Middle frontal gyrus (tissue), 1 donor: ENCODE data around the gene PPP2R2C.

Source experiments
- DNase-seq: peaks from one replicate; pipeline ENCODE4 v3.0.0-alpha.2; 2015; ENCODE audit warnings: low spot score; ENCODE audit errors: extremely low spot score

The PPP2R2C gene

GRCh38 chr4:6367371-6367851, 105.0 kb downstream of the PPP2R2C start:
- DNase-seq = no peak

GRCh38 chr4:6366581-6366980, 105.8 kb downstream of the PPP2R2C start:
- DNase-seq = no peak

GRCh38 chr4:6365545-6366086, 106.8 kb downstream of the PPP2R2C start:
- DNase-seq = no peak

- no peak for DNase-seq
Measured at GRCh38 chr4:6364581-6364980, 107.8 kb downstream of the PPP2R2C start.

GRCh38 chr4:6364146-6364545, 108.3 kb downstream of the PPP2R2C start:
- DNase-seq = no peak

GRCh38 chr4:6362896-6363295, 109.5 kb downstream of the PPP2R2C start:
- no peak for DNase-seq

- no peak for DNase-seq
Measured at GRCh38 chr4:6362243-6362885, 110.0 kb downstream of the PPP2R2C start.

GRCh38 chr4:6361076-6361784, 111.2 kb downstream of the PPP2R2C start:
- DNase-seq = no peak

- DNase-seq = peak; percentile 81
Measured at GRCh38 chr4:6360385-6360784, 112.0 kb downstream of the PPP2R2C start.

GRCh38 chr4:6359536-6360308, 112.7 kb downstream of the PPP2R2C start:
- DNase-seq = no peak

- DNase-seq = no peak
Measured at GRCh38 chr4:6357476-6357875, 114.9 kb downstream of the PPP2R2C start.

GRCh38 chr4:6356076-6356560, 116.3 kb downstream of the PPP2R2C start:
- DNase-seq = no peak

- DNase-seq = no peak
Measured at GRCh38 chr4:6355052-6355451, 117.4 kb downstream of the PPP2R2C start.

GRCh38 chr4:6354626-6355025, 117.8 kb downstream of the PPP2R2C start:
- DNase-seq = no peak

- DNase-seq = no peak
Measured at GRCh38 chr4:6354119-6354518, 118.3 kb downstream of the PPP2R2C start.

GRCh38 chr4:6352031-6352692, 120.3 kb downstream of the PPP2R2C start:
- DNase-seq = no peak

- no peak for DNase-seq
Measured at GRCh38 chr4:6351246-6352000, 121.0 kb downstream of the PPP2R2C start.

- no peak for DNase-seq
Measured at GRCh38 chr4:6350646-6351045, 121.8 kb downstream of the PPP2R2C start.

GRCh38 chr4:6349896-6350603, 122.4 kb downstream of the PPP2R2C start:
- DNase-seq = no peak

GRCh38 chr4:6348408-6348807, 124.0 kb downstream of the PPP2R2C start:
- DNase-seq = no peak
